SK-N-SH (cell line): ENCODE data around the gene IQCE. TPM values are rescaled to one million over a fixed set of nuclear protein-coding genes. Genes with fewer than 3 reads are reported as not detected.
"Not testable (repeated sequence)": the region's sequence is repeated elsewhere in the genome, so short reads cannot be mapped to it uniquely, and the experiment has no call there.

Source experiments
- CTCF ChIA-PET: fragments of 300-600, 350-600 bp; formaldehyde crosslinking; extraction: SDS; loops from one replicate; lab custom pipeline; 2021; lab: Yijun Ruan, JAX
- POLR2A ChIA-PET: fragments of 350-600 bp; sonication (Branson Sonifier 250); formaldehyde crosslinking; extraction: SDS; loops from one replicate; lab custom pipeline; 2020; ENCODE audit warnings: antibody characterized with exemption, inconsistent platforms; lab: Yijun Ruan, JAX
- DNase-seq: peaks from one replicate; pipeline ENCODE4 v3.0.0; 2012
- H2AFZ ChIP-seq: fragments of 200-600 bp; sonication (generic); 2 replicates; pipeline ENCODE4 v1.8.1; 2016; ENCODE audit warnings: antibody characterized with exemption, mild to moderate bottlenecking, low read depth
- H3F3A ChIP-seq: fragments of 200-600 bp; sonication (generic); replicated peaks from 2 replicates; pipeline ENCODE3; 2016; ENCODE audit warnings: antibody characterized with exemption, mild to moderate bottlenecking; ENCODE audit not compliant: insufficient read depth
- H3K27ac ChIP-seq, 2 experiments: fragments of 200-500 bp in 1 of 2; fragments of 200-600 bp in 1 of 2; sonication (Bioruptor generic) in 1 of 2; sonication (generic), shearing (Covaris generic) in 1 of 2; 2 replicates each; pipeline versions ENCODE4 v1.5.1 to v1.6.1; 2014 to 2016; ENCODE audit warnings: low read depth in 2 of 2, inconsistent platforms in 1 of 2, low read length in 1 of 2, mild to moderate bottlenecking in 1 of 2, mixed read lengths in 1 of 2
- H3K27me3 ChIP-seq: fragments of 200-600 bp; sonication (generic), shearing (Covaris generic); 2 replicates; pipeline ENCODE4 v1.6.1; 2016; ENCODE audit warnings: mixed run types; ENCODE audit not compliant: insufficient read depth
- H3K36me3 ChIP-seq, 2 experiments: fragments of 200-500 bp in 1 of 2; fragments of 200-600 bp in 1 of 2; sonication (Bioruptor generic) in 1 of 2; sonication (generic) in 1 of 2; replicated peaks in 1 of 2; 2 replicates each; pipeline versions ENCODE3 to v1.5.1; 2014 to 2016; ENCODE audit warnings: low read length in 1 of 2, mild to moderate bottlenecking in 1 of 2; ENCODE audit not compliant: insufficient read depth in 2 of 2, control insufficient read depth in 1 of 2
- H3K4me1 ChIP-seq, 2 experiments: fragments of 200-500 bp in 1 of 2; fragments of 200-600 bp in 1 of 2; sonication (Bioruptor generic) in 1 of 2; sonication (generic), shearing (Covaris generic) in 1 of 2; 2 replicates each; pipeline versions ENCODE4 v1.5.1 to v1.6.1; 2014 to 2016; ENCODE audit warnings: low read depth in 1 of 2, low read length in 1 of 2, mixed run types in 1 of 2; ENCODE audit not compliant: insufficient read depth in 2 of 2, control insufficient read depth in 1 of 2
- H3K4me2 ChIP-seq: fragments of 200-600 bp; sonication (generic), shearing (Covaris generic); 2 replicates; pipeline ENCODE4 v1.6.1; 2017; ENCODE audit warnings: mixed run types
- H3K4me3 ChIP-seq, 2 experiments: fragments of 200-500 bp in 1 of 2; fragments of 200-600 bp in 1 of 2; sonication (Bioruptor generic) in 1 of 2; sonication (generic), shearing (Covaris generic) in 1 of 2; 2 replicates each; pipeline versions ENCODE4 v1.5.1 to v1.8.1; 2014 to 2016; ENCODE audit warnings: low read depth in 2 of 2, inconsistent platforms in 1 of 2, low read length in 1 of 2, mild to moderate bottlenecking in 1 of 2, mixed read lengths in 1 of 2, moderate library complexity in 1 of 2
- H3K79me2 ChIP-seq: fragments of 200-600 bp; sonication (generic); 2 replicates; pipeline ENCODE4 v1.8.1; 2017; ENCODE audit warnings: mild to moderate bottlenecking; ENCODE audit not compliant: insufficient read depth
- H3K9ac ChIP-seq: fragments of 200-600 bp; sonication (generic); 2 replicates; pipeline ENCODE4 v1.6.1; 2017; ENCODE audit warnings: mixed run types
- H3K9me2 ChIP-seq: fragments of 200-600 bp; sonication (generic); 2 replicates; pipeline ENCODE4 v1.6.1; 2017; ENCODE audit warnings: mixed run types
- H3K9me3 ChIP-seq: fragments of 200-600 bp; sonication (generic); 2 replicates; pipeline ENCODE4 v1.6.1; 2017; ENCODE audit warnings: mixed run types, mild to moderate bottlenecking, moderate library complexity
- H4K20me1 ChIP-seq: fragments of 200-600 bp; sonication (generic); 2 replicates; pipeline ENCODE4 v1.6.1; 2017; ENCODE audit warnings: mild to moderate bottlenecking, mixed run types; ENCODE audit not compliant: insufficient read depth
- GATA2 ChIP-seq: sonication (generic); formaldehyde crosslinking; IDR thresholded peaks from 2 replicates; pipeline ENCODE4 v1.5.0; 2020; ENCODE audit warnings: mild to moderate bottlenecking, missing genetic modification reagents
- JUND ChIP-seq: IDR thresholded peaks from 2 replicates; pipeline ENCODE4 v1.4.0; 2012
- WGBS: methylation state at CpG from one replicate; pipeline ENCODE4 v1.1.6; 2017; ENCODE audit warnings: low lambda C conversion rate; 5-methylcytosine and 5-hydroxymethylcytosine counted together
- polyA plus RNA-seq, 3 experiments: library from polyadenylated mRNA; depleted of rRNA; stranded (reverse); fragments of >200 nt; gene quantifications; 2 replicates each; pipeline ENCODE4 v1.2.3, GENCODE V29; 2012
- TF ChIP-seq, protein P1 (sequence below): fragments of 150-350 bp; IDR thresholded peaks from 2 replicates; pipeline ENCODE4 v1.6.1; 2016; ENCODE audit warnings: mild to moderate bottlenecking, low read depth, low read length

The IQCE gene
- polyA plus RNA-seq, 1 of the 3 experiments (the other 2 are of a cell fraction) = 14.4 TPM

DNA sequence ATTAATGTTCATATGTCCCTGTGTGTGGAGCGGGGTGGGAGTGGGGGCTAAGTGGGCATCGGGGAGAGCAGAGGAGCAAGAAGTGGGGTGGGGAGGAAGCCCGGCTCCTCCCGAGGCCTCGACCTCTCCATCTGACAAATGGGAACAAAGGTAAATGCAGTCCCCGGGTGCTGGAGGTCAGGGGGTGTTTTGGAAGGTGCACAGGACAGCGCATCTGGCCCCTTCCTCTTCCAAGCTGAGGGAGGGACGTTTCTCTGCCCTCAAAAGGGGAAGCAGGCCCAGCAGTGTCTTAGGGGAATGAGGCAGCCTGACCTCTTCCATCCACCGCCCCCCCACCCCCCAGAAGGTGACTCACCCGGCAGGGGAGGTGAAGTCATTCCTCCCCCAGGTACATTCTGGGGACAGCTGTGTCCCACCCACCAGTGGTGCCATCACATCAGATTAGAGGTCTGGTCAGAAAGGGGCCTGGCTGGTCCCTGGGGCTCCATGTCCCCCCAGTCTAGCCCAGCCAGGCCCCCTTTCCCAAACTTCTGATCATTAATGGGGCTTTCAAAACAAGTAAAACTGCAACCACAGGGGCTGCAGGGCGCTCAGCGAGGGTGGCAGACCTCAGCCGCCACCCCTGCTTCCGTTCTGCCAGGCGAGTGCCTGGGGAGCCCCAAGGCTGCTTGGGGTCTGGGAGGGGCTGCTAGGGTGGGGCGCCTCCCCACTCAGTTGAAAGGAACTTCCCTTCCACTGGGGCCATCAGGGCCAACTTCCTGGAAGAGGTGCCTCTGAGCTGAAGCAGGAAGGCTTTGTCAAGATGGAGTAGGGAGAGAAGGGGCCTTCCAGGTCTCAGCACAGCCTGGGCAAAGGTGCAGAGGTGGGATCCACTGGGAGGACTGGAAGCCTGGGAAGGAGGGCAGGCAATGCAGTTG, 28.4 kb upstream of the IQCE start (continued):
- TF ChIP-seq, protein P1, sequence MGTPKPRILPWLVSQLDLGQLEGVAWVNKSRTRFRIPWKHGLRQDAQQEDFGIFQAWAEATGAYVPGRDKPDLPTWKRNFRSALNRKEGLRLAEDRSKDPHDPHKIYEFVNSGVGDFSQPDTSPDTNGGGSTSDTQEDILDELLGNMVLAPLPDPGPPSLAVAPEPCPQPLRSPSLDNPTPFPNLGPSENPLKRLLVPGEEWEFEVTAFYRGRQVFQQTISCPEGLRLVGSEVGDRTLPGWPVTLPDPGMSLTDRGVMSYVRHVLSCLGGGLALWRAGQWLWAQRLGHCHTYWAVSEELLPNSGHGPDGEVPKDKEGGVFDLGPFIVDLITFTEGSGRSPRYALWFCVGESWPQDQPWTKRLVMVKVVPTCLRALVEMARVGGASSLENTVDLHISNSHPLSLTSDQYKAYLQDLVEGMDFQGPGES = no peak
- TF ChIP-seq GATA2 (CRISPR knock-in tag) (no peak), JUND (peak; percentile 55; the same call in 1 of the 2 replicates)

DNA sequence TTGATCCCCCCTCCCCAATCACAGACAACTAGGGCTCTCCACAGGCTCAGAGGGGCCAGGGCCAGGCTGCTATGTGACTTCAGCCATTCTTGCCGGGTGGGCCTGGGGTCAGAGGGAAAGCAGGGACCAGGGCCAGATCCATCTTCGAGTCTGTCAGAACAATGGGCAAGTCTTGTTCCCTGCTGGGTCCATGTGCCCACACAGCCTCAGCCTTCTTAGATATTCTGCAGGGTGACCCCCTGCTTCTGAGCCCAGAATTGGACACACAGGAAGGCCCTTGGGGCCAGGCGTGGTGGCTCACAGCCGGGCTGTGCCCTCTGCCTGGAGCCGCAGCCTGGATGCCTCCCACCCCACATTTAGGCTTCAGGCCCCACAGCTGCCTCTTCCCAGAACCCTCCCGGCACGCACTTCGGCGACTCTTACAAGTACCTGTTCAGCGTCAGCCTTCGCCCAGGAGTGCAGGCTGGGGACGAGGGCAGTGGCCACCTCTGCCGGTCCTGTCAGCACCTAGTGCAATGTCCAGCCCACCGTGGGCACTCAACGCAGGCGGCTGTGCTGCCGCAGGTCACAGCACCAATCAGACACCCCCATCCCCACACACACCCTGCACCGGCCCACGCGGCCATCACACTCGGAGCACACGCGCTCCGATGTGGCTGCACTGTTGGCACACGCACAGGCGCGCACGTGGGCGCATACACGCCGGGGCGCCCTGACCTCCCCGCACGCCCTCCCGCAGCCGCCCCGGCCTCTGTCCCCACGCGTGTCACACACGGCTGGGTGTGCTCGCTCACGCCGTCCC, 27.6 kb upstream of the IQCE start:
- H3K9me3 ChIP-seq, H3K27ac ChIP-seq, DNase-seq, CTCF ChIA-PET, H3K27me3 ChIP-seq, H2AFZ ChIP-seq, H3K79me2 ChIP-seq, H4K20me1 ChIP-seq, H3K36me3 ChIP-seq, H3K9me2 ChIP-seq, H3K9ac ChIP-seq, POLR2A ChIA-PET: not testable (repeated sequence)
- Histone ChIP-seq H3K4me1 (peaks cover 33 to 39% of the 10 kb centered on the region in 2 experiments; a peak in 3 of 4 replicates), H3K4me2 (peak overlapping the region; percentile 28; the same call in 1 of the 2 replicates), H3K4me3 (peak overlapping the region in 1 of 2 experiments; percentile 14; a peak in 1 of 4 replicates), H3F3A (peaks cover 29% of the 10 kb centered on the region)
- WGBS = 53% methylated on average over 20 of the region's 43 CpGs

DNA sequence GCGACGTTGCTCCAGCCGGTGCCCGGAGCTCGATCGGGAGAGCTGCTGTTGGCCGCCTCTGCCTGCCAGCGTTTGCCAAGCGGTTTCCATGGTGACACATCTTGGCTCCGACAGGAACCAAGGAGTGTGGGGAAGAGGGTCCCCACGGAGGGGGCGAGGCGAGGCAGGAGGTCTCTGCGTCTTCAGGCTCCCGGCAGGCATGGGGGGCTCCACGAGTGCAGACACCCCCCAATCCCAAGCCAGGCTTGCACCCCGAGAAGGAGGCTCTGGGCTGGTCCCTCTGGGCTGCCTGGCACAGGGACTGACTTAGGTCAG, 27.0 kb upstream of the IQCE start:
- H4K20me1 ChIP-seq, H3K79me2 ChIP-seq, DNase-seq, H3K9me2 ChIP-seq, POLR2A ChIA-PET, H3K27ac ChIP-seq, H3K9me3 ChIP-seq, H2AFZ ChIP-seq, H3K9ac ChIP-seq, H3K36me3 ChIP-seq, CTCF ChIA-PET, H3K27me3 ChIP-seq: not testable (repeated sequence)
- H3K4me3 ChIP-seq = peak overlapping the region in 1 of 2 experiments; percentile 14; a peak in 1 of 4 replicates
- peaks cover 33 to 41% of the 10 kb centered on the region in 2 experiments; a peak in 3 of 4 replicates for H3K4me1 ChIP-seq
- 41% methylated on average over 14 of the region's 17 CpGs for WGBS
- peak overlapping the region; percentile 28; the same call in 1 of the 2 replicates for H3K4me2 ChIP-seq
- H3F3A ChIP-seq = peaks cover 24% of the 10 kb centered on the region

DNA sequence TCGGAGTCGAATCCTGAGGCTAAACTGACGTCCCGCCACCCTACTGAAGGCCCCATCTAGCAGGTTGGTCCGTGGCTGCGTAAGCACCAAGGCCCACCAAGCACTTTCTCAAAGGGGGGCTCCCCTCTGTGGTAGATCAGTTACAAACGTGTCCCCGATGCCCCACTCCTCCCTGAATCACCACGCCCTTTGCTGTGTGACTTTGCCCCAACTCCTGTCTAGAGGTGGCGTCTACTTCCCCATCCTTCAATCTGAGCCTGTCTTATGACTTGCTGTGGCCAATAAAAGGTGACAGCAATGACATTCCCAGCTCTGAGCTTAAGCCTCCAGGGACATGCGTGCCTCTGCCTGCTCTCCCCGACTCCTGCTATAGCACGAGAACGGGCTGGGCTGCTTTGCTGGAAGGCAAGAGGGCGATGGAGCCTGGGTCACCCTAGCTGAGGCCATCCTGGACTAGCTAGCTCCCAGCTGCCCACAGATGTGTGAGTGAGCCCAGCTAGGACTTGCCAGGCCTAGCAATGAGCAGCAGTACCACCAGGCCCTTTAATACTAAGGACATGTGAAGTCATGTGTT, 26.5 kb upstream of the IQCE start:
- 96% methylated on average over 9 of the region's 15 CpGs for whole genome bisulfite sequencing
- CTCF ChIA-PET, H3K4me3 ChIP-seq, H3K9me3 ChIP-seq, H3K4me2 ChIP-seq, DNase-seq, H3K36me3 ChIP-seq, H3K27ac ChIP-seq, POLR2A ChIA-PET, H3K79me2 ChIP-seq, H4K20me1 ChIP-seq, H3K27me3 ChIP-seq, H3K9me2 ChIP-seq, H3K9ac ChIP-seq, H2AFZ ChIP-seq: not testable (repeated sequence)
- Histone ChIP-seq H3F3A (peaks cover 21% of the 10 kb centered on the region), H3K4me1 (peaks cover 33 to 41% of the 10 kb centered on the region in 2 experiments; a peak in 3 of 4 replicates)

DNA sequence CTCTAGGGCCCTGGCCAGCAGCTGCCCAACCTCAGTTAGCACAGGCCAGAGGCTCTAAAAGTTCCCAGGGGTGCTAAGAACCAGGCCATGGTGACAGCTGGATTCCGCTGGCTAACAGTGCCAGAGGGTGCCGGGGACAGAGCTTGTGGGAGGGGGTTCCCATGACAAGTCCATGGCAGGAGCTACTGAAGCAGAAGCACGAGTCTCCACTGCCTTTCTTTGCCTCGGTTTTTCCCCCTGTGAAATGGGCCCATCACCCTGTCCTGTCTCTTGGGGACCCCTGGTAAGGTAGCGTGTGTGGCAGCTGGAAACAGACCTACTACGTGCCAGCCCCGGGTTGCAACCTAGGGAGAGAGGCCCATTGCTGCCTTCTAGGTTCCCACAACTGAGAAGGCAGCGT, 26.0 kb upstream of the IQCE start:
- DNase-seq, H3K9me3 ChIP-seq, POLR2A ChIA-PET, H4K20me1 ChIP-seq, H3K4me3 ChIP-seq, H3K9ac ChIP-seq, CTCF ChIA-PET, H3K9me2 ChIP-seq, H3K4me2 ChIP-seq, H3K27ac ChIP-seq, H3K27me3 ChIP-seq, H3K79me2 ChIP-seq, H2AFZ ChIP-seq: not testable (repeated sequence)
- peaks cover 18% of the 10 kb centered on the region for H3F3A ChIP-seq
- 91% methylated on average over 7 of the region's 8 CpGs for WGBS
- H3K36me3 ChIP-seq = peaks cover under 1 to 12% of the 10 kb centered on the region in 2 experiments
- peaks cover 29 to 37% of the 10 kb centered on the region in 2 experiments; a peak in 3 of 4 replicates for H3K4me1 ChIP-seq

DNA sequence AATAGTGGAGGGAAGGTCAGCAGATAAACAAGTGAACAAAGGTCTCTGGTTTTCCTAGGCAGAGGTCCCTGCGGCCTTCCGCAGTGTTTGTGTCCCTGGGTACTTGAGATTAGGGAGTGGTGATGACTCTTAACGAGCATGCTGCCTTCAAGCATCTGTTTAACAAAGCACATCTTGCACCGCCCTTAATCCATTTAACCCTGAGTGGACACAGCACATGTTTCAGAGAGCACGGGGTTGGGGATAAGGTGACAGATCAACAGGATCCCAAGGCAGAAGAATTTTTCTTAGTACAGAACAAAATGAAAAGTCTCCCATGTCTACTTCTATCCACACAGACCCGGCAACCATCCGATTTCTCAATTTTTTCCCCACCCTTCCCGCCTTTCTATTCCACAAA, 25.2 kb upstream of the IQCE start:
- H3K9me3 ChIP-seq, DNase-seq, POLR2A ChIA-PET, H3K36me3 ChIP-seq, H3K79me2 ChIP-seq, H2AFZ ChIP-seq, H3K9ac ChIP-seq, H3K4me2 ChIP-seq, H3K27ac ChIP-seq, H3K4me3 ChIP-seq, H4K20me1 ChIP-seq, H3K9me2 ChIP-seq, H3K27me3 ChIP-seq, CTCF ChIA-PET: not testable (repeated sequence)
- peaks cover 21 to 31% of the 10 kb centered on the region in 2 experiments; a peak in 3 of 4 replicates for H3K4me1 ChIP-seq
- 87% methylated on average over 6 of the region's 8 CpGs for WGBS
- H3F3A ChIP-seq = peaks cover 12% of the 10 kb centered on the region
